Measurements from ENCODE around the gene KRT85. TPM values are rescaled to one million over a fixed set of nuclear protein-coding genes. Genes with fewer than 3 reads are reported as not detected.

KRT85 gene
- total RNA-seq, 2 experiments from 2014 or later = not detected

DNA sequence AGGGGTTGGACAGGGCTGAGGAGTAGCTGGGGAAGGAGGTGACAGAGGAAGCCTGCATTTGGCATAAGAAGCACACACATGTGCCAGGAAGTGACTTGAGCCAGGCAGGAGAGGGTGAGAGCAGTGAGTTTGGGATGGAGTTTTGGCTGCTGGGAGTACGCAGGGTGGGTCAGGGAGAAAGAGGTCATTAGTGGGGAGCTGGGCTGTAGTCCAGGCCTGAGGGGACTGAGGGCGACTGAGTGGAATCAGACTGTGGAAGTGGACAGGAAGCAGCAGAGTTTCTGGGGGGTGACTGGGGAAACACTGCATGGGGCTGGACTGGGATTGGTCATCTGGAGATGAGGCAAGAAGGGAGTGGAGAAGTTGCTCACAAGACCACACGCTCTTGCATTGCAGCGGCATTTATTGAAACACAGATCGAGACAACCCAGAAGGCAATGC is 7.6 kb downstream of the KRT85 start:
- Histone ChIP-seq H3K9me3 (ENCODE audit: low read length) (no peaks in the 10 kb centered on the region), H3K27ac (ENCODE audit: low read depth, low read length, poor library complexity, severe bottlenecking) (peak overlapping the region; percentile 86), H3K4me3 (ENCODE audit: low read depth, low read length, poor library complexity, severe bottlenecking) (no peak overlapping the region), H3K36me3 (ENCODE audit: insufficient read depth, low read length) (no peaks in the 10 kb centered on the region), H2AFZ (ENCODE audit: low read length) (peak overlapping the region; percentile 31), H3K79me2 (ENCODE audit: insufficient read depth, low read depth, low read length) (no peaks in the 10 kb centered on the region), H3K4me1 (ENCODE audit: insufficient read depth, low read length, poor library complexity, severe bottlenecking) (peaks cover 39% of the 10 kb centered on the region), H4K20me1 (ENCODE audit: insufficient read depth, low read length) (no peaks in the 10 kb centered on the region), H3K4me2 (ENCODE audit: low read length) (peak overlapping the region; percentile 67), H3K9me2 (ENCODE audit: insufficient read depth, low read length) (no peaks in the 10 kb centered on the region)
- CTCF ChIA-PET (ENCODE audit: unreplicated experiment) = no interaction called here
- DNase-seq (ENCODE audit: low spot score) = no peak
- intact Hi-C loops (cut with micrococcal nuclease; ENCODE audit: unreplicated experiment) = no loop called here
- TF ChIP-seq, protein P1, sequence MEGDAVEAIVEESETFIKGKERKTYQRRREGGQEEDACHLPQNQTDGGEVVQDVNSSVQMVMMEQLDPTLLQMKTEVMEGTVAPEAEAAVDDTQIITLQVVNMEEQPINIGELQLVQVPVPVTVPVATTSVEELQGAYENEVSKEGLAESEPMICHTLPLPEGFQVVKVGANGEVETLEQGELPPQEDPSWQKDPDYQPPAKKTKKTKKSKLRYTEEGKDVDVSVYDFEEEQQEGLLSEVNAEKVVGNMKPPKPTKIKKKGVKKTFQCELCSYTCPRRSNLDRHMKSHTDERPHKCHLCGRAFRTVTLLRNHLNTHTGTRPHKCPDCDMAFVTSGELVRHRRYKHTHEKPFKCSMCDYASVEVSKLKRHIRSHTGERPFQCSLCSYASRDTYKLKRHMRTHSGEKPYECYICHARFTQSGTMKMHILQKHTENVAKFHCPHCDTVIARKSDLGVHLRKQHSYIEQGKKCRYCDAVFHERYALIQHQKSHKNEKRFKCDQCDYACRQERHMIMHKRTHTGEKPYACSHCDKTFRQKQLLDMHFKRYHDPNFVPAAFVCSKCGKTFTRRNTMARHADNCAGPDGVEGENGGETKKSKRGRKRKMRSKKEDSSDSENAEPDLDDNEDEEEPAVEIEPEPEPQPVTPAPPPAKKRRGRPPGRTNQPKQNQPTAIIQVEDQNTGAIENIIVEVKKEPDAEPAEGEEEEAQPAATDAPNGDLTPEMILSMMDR (conservative IDR thresholded peaks at IDR 0.05; ENCODE audit: low read length) = no peak
- no peak for TF ChIP-seq EZH2phosphoT487 (IDR thresholded peaks at IDR 0.05; ENCODE audit: borderline replicate concordance, low read depth, low read length)
- BruUV-seq (replicated peaks) = no TSS peak
- POLR2A ChIA-PET = no interaction called here

DNA sequence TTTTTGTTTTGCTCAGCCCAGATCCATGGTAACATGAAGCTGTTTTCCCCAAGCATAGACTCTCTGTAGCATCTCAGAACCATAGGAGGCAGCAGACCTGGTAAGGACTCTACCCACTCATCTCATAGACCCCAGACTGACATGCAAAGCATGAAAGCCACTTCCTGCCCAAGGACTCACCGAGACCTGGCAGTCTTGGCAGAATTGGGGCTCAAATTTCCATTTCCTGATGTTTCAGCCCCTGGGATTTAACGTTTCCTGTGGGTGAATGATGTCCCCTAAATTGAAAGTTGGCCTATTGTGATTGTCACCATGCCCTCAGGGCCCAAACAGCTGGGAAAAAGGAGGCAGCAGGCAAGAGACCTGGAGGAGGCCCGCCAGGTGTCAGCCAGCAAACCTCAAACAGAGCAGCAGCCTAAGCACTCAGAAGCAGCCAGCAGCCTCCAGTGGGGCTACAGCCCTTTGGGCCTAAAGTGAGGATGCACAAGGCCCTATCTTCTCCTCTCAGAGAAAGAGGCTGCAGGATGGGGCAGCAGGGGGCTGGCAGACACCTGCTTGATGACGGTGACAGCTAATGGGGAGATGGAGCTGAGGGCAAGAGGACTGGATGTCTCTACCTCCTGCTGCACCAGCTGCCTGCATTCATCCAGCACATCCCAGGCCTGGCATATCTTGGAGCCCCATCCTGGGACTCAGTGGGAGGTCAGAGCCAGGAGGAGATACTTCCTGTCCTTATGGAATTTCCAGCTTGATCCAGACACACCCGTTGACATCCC is 8.5 kb downstream of the KRT85 start:
- Histone ChIP-seq H3K4me1 (ENCODE audit: insufficient read depth, low read length, poor library complexity, severe bottlenecking) (peaks cover 39% of the 10 kb centered on the region), H3K4me2 (ENCODE audit: low read length) (peak overlapping the region; percentile 67)

More for the DNA sequence above, 8.5 kb downstream of the KRT85 start:
- H4K20me1 ChIP-seq (ENCODE audit: insufficient read depth, low read length) = no peaks in the 10 kb centered on the region
- DNase-seq (ENCODE audit: low spot score) = peak; percentile 91
- peak overlapping the region; percentile 61 for H2AFZ ChIP-seq (ENCODE audit: low read length)
- ChIA-PET CTCF (ENCODE audit: unreplicated experiment) (interaction anchor here (1.0 kb wide), 1 partner anchor 31 kb away, joined by 3 read pairs; no protein-coding TSS in a partner anchor), POLR2A (interaction anchor here (0.5 to 0.6 kb wide), 4 partner anchors 11 to 971 kb away, joined by 3 to 4 read pairs (median 3); no protein-coding TSS in a partner anchor)
- no peaks in the 10 kb centered on the region for H3K9me2 ChIP-seq (ENCODE audit: insufficient read depth, low read length)
- peak overlapping the region; percentile 30 for H3K4me3 ChIP-seq (ENCODE audit: low read depth, low read length, poor library complexity, severe bottlenecking)
- TF ChIP-seq, protein P1 (conservative IDR thresholded peaks at IDR 0.05; ENCODE audit: low read length) = peak; percentile 73
- no peak for TF ChIP-seq EZH2phosphoT487 (IDR thresholded peaks at IDR 0.05; ENCODE audit: borderline replicate concordance, low read depth, low read length)
- intact Hi-C loops (cut with micrococcal nuclease; ENCODE audit: unreplicated experiment) = no loop called here
- peak overlapping the region; percentile 86 for H3K27ac ChIP-seq (ENCODE audit: low read depth, low read length, poor library complexity, severe bottlenecking)
- H3K36me3 ChIP-seq (ENCODE audit: insufficient read depth, low read length) = no peaks in the 10 kb centered on the region
- BruUV-seq (replicated peaks) = no TSS peak
- no peaks in the 10 kb centered on the region for H3K9me3 ChIP-seq (ENCODE audit: low read length)
- no peaks in the 10 kb centered on the region for H3K79me2 ChIP-seq (ENCODE audit: insufficient read depth, low read depth, low read length)
